Spleen (tissue), 11 donors: ENCODE data around the gene XYLT1. TPM values are rescaled to one million over a fixed set of nuclear protein-coding genes. Genes with fewer than 3 reads are reported as not detected.

ENCODE experiments used
- DNase-seq: peaks from one replicate; pipeline ENCODE4 v3.0.0-alpha.2; 2020
- H3K27ac ChIP-seq, 8 donors: fragments of 200-600 bp; sonication (generic) in 7 of 8; 1 replicate in 4 of 8; 2 replicates in 4 of 8; pipeline versions ENCODE4 v1.5.0 to v1.8.0; 2016 to 2021; ENCODE audit warnings: inconsistent platforms in 4 of 8, mild to moderate bottlenecking in 4 of 8, moderate library complexity in 1 of 8
- H3K27me3 ChIP-seq, 7 donors: fragments of 200-600 bp; sonication (generic) in 6 of 7; replicated peaks in 1 of 7; 1 replicate in 4 of 7; 2 replicates in 3 of 7; pipeline versions ENCODE4 v1.5.0 to v1.8.0; 2016 to 2021; ENCODE audit warnings: inconsistent platforms in 3 of 7, mild to moderate bottlenecking in 1 of 7
- H3K36me3 ChIP-seq, 6 donors: fragments of 200-600 bp; sonication (generic) in 5 of 6; 1 replicate in 4 of 6; 2 replicates in 2 of 6; pipeline versions ENCODE4 v1.5.0 to v1.8.0; 2016 to 2021; ENCODE audit warnings: inconsistent platforms in 2 of 6
- H3K4me1 ChIP-seq, 6 donors: fragments of 200-600 bp; sonication (generic) in 5 of 6; 1 replicate in 3 of 6; 2 replicates in 3 of 6; pipeline versions ENCODE4 v1.5.0 to v1.8.0; 2016 to 2021; ENCODE audit warnings: inconsistent platforms in 3 of 6
- H3K4me3 ChIP-seq, 8 donors: fragments of 200-600 bp; sonication (generic) in 7 of 8; 1 replicate in 4 of 8; 2 replicates in 4 of 8; pipeline versions ENCODE4 v1.5.0 to v1.8.0; 2016 to 2021; ENCODE audit warnings: inconsistent platforms in 4 of 8, mild to moderate bottlenecking in 4 of 8, moderate library complexity in 2 of 8
- H3K9me3 ChIP-seq, 8 donors: fragments of 200-600 bp; sonication (generic) in 7 of 8; 1 replicate in 4 of 8; 2 replicates in 4 of 8; pipeline versions ENCODE4 v1.5.0 to v1.8.0; 2016 to 2021; ENCODE audit warnings: inconsistent platforms in 4 of 8
- POLR2A ChIP-seq, 3 donors: fragments of 450-650 bp; IDR thresholded peaks; one replicate each; pipeline ENCODE4 v1.5.1; 2017; ENCODE audit warnings: antibody characterized with exemption in 3 of 3, mild to moderate bottlenecking in 1 of 3
- POLR2AphosphoS5 ChIP-seq, 3 donors: sonication (generic); formaldehyde crosslinking; IDR thresholded peaks; one replicate each; pipeline ENCODE4 v1.5.1; 2017; ENCODE audit warnings: antibody characterized with exemption in 3 of 3
- WGBS, 5 donors: extraction: QIAGEN DNeasy Blood & Tissue Kit in 3 of 5; methylation state at CpG; one replicate each; pipeline versions ENCODE4 v1.1.5 to v1.1.7; 2013 to 2018; 5-methylcytosine and 5-hydroxymethylcytosine counted together
- intact Hi-C: fragments of 100-400 bp; cut with DNase I; formaldehyde crosslinking; loops from one replicate; pipeline ENCODE4 v1.15.0; 2023; ENCODE audit warnings: low total_unique reads
- polyA plus RNA-seq, 3 donors: library from polyadenylated mRNA; stranded (reverse); fragments of 200-250 nt; gene quantifications; one replicate each; pipeline ENCODE4 v1.2.1, GENCODE V29; 2013
- total RNA-seq, 7 donors: library from RNA; depleted of rRNA in 3 of 7; stranded (reverse); fragments of >200 nt in 3 of 7; fragmentation: NEBNext Ultra II Directional in 4 of 7; extraction: Animal tissue kit (Norgen Biotek cat#: 25700) in 4 of 7; gene quantifications; one replicate each; pipeline versions ENCODE4 v1.1.0 to v1.2.1, GENCODE V29; 2016 to 2021
- TF ChIP-seq, protein P1 (sequence below), 11 experiments: fragments of 200-600 bp in 7 of 11; fragments of 450-650 bp in 4 of 11; sonication (generic) in 4 of 11; IDR thresholded peaks in 8 of 11; conservative IDR thresholded peaks in 3 of 11; 1 replicate in 7 of 11; 2 replicates in 4 of 11; pipeline versions ENCODE4 v1.4.0 to v1.8.0; 2016 to 2021; ENCODE audit warnings: antibody characterized with exemption in 11 of 11, inconsistent platforms in 4 of 11, mild to moderate bottlenecking in 1 of 11
- donor health status: healthy with polysubstance abuse.
- donor health status: DM: no; HTN: no; CAD: no; lungs with moderate emphysema.
- donor health status: DM: no; HTN: no; CAD: no.
- donor health status: Bipolar disorder and iron deficiency.
- donor health status: healthy.
- donor health status: DM: no; HTN: no; CAD: no.
- donor health status: DM: yes; HTN: yes; CAD: no.

The XYLT1 gene
- total and polyA plus RNA-seq, 10 donors: 2.1 to 40.7 (median 23.5) TPM

- no peaks in the 10 kb centered on the region for H3K36me3 ChIP-seq
- TF ChIP-seq POLR2AphosphoS5 (IDR thresholded peaks at IDR 0.05) (no peak), POLR2A (IDR thresholded peaks at IDR 0.05) (no peak)
- TF ChIP-seq, protein P1, sequence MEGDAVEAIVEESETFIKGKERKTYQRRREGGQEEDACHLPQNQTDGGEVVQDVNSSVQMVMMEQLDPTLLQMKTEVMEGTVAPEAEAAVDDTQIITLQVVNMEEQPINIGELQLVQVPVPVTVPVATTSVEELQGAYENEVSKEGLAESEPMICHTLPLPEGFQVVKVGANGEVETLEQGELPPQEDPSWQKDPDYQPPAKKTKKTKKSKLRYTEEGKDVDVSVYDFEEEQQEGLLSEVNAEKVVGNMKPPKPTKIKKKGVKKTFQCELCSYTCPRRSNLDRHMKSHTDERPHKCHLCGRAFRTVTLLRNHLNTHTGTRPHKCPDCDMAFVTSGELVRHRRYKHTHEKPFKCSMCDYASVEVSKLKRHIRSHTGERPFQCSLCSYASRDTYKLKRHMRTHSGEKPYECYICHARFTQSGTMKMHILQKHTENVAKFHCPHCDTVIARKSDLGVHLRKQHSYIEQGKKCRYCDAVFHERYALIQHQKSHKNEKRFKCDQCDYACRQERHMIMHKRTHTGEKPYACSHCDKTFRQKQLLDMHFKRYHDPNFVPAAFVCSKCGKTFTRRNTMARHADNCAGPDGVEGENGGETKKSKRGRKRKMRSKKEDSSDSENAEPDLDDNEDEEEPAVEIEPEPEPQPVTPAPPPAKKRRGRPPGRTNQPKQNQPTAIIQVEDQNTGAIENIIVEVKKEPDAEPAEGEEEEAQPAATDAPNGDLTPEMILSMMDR (IDR thresholded peaks at IDR 0.05 in 8 of 11, conservative IDR thresholded peaks at IDR 0.05 in 3 of 11): no peak
- peaks cover 0 to 35% (median 9%) of the 10 kb centered on the region in 6 donors for H3K4me1 ChIP-seq
- DNase-seq: no peak
- H3K27ac ChIP-seq: no peak overlapping the region
- no peaks in the 10 kb centered on the region for H3K9me3 ChIP-seq
- intact Hi-C loops: no loop called here
- 58 to 73% (median 69%) methylated on average over 2 of the region's 2 CpGs for WGBS, 5 donors
- no peaks in the 10 kb centered on the region for H3K27me3 ChIP-seq
- H3K4me3 ChIP-seq: no peak overlapping the region
Measured at GRCh38 chr16:17069681-17070080, 401.1 kb downstream of the XYLT1 start.

- Histone ChIP-seq H3K4me1 (peaks cover 0 to 35% (median 9%) of the 10 kb centered on the region in 6 donors), H3K9me3 (no peaks in the 10 kb centered on the region), H3K27me3 (no peaks in the 10 kb centered on the region), H3K4me3 (no peak overlapping the region), H3K27ac (no peak overlapping the region), H3K36me3 (no peaks in the 10 kb centered on the region)
- no peak for DNase-seq
- WGBS, 5 donors: 72 to 86% (median 82%) methylated on average over 3 of the region's 3 CpGs
- TF ChIP-seq POLR2AphosphoS5 (IDR thresholded peaks at IDR 0.05) (no peak), POLR2A (IDR thresholded peaks at IDR 0.05) (no peak)
- TF ChIP-seq, protein P1 (IDR thresholded peaks at IDR 0.05 in 8 of 11, conservative IDR thresholded peaks at IDR 0.05 in 3 of 11): no peak
- intact Hi-C loops: no loop called here
Measured at GRCh38 chr16:17068524-17068923, 402.2 kb downstream of the XYLT1 start.

GRCh38 chr16:17067882-17068281 is 402.9 kb downstream of the XYLT1 start:
- Histone ChIP-seq H3K27me3 (no peaks in the 10 kb centered on the region), H3K36me3 (no peaks in the 10 kb centered on the region), H3K4me1 (peaks cover 0 to 35% (median 9%) of the 10 kb centered on the region in 6 donors), H3K27ac (no peak overlapping the region), H3K9me3 (no peaks in the 10 kb centered on the region), H3K4me3 (no peak overlapping the region)
- WGBS, 5 donors: 72 to 84% (median 83%) methylated on average over 4 of the region's 4 CpGs
- DNase-seq: no peak
- no peak for TF ChIP-seq POLR2A (IDR thresholded peaks at IDR 0.05)
- TF ChIP-seq, protein P1 (IDR thresholded peaks at IDR 0.05 in 8 of 11, conservative IDR thresholded peaks at IDR 0.05 in 3 of 11): no peak
- intact Hi-C loops: no loop called here

- DNase-seq: no peak
Measured at GRCh38 chr16:17063201-17064139, 407.3 kb downstream of the XYLT1 start.

More at GRCh38 chr16:17063201-17064139, 407.3 kb downstream of the XYLT1 start:
- no peaks in the 10 kb centered on the region for H3K9me3 ChIP-seq
- no peak overlapping the region for H3K4me3 ChIP-seq
- H3K36me3 ChIP-seq: no peaks in the 10 kb centered on the region
- TF ChIP-seq POLR2AphosphoS5 (IDR thresholded peaks at IDR 0.05) (no peak), POLR2A (IDR thresholded peaks at IDR 0.05) (no peak)
- TF ChIP-seq, protein P1 (IDR thresholded peaks at IDR 0.05 in 8 of 11, conservative IDR thresholded peaks at IDR 0.05 in 3 of 11): no peak
- H3K27me3 ChIP-seq: no peaks in the 10 kb centered on the region
- intact Hi-C loops: no loop called here
- peaks cover 0 to 10% (median 0%) of the 10 kb centered on the region in 6 donors for H3K4me1 ChIP-seq
- 75 to 84% (median 77%) methylated on average over 11 of the region's 11 CpGs for WGBS, 5 donors
- no peak overlapping the region for H3K27ac ChIP-seq
